ENCODE measurements around the gene NDUFAF2. TPM values are rescaled to one million over a fixed set of nuclear protein-coding genes. Genes with fewer than 3 reads are reported as not detected.

NDUFAF2 gene
- total RNA-seq, 2 donors from 2014 or later, result 26.0 to 32.9 TPM

DNA sequence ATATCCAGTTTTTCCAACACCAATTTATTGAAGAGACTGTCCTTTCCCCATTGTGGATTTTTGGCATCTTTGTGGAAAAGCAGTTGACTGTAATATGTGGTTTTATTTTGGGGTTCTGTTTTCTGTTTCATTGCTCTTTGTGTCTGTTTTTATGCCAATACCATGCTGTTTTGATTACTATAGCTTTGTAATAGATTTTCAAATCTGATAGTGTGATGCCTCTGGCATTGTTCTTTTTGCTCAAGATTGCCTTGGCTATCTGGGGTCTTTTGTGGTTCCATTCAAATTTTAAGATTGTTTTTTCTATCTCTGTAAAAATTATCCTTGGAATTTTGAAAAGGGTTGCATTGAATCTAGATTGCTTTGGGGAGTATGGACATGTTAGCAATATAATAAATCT lies 99.5 kb downstream of the NDUFAF2 start:
- Histone ChIP-seq H3K4me1 (ENCODE audit: control insufficient read depth in 1 of 2, low read depth in 2 of 2) (no peaks in the 10 kb centered on the region), H3K36me3 (no peaks in the 10 kb centered on the region), H3K9me3 (peaks cover 7% of the 10 kb centered on the region), H3K27ac (no peak overlapping the region), H3K4me3 (no peak overlapping the region), H3K27me3 (replicated peaks; ENCODE audit: insufficient read depth) (no peaks in the 10 kb centered on the region)
- TF ChIP-seq, protein P1, sequence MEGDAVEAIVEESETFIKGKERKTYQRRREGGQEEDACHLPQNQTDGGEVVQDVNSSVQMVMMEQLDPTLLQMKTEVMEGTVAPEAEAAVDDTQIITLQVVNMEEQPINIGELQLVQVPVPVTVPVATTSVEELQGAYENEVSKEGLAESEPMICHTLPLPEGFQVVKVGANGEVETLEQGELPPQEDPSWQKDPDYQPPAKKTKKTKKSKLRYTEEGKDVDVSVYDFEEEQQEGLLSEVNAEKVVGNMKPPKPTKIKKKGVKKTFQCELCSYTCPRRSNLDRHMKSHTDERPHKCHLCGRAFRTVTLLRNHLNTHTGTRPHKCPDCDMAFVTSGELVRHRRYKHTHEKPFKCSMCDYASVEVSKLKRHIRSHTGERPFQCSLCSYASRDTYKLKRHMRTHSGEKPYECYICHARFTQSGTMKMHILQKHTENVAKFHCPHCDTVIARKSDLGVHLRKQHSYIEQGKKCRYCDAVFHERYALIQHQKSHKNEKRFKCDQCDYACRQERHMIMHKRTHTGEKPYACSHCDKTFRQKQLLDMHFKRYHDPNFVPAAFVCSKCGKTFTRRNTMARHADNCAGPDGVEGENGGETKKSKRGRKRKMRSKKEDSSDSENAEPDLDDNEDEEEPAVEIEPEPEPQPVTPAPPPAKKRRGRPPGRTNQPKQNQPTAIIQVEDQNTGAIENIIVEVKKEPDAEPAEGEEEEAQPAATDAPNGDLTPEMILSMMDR (IDR thresholded peaks at IDR 0.05), result no peak
- DNase-seq (ENCODE audit: low spot score) (no peak), ATAC-seq (ENCODE audit: insufficient number of reproducible peaks, low FRiP score, low read depth) (no peak)

DNA sequence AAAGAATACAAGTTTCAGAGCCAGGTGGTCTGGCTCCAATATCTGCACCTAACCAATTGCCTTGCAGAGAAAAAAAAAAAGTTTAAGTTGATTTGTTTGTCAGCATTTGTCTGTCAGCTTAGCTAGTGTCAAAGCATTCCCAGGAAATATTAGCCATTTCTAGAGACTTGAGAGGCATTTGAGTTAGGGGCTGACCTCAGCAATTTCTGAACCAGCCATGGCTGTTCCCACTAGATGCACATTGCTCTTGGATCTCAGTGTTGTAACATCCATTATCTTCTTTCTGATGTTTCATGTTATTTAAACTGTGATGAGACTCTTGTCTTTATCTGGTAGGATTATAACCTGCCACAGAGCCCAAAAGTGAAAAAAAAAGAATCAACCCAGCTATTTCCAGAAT lies 102.3 kb downstream of the NDUFAF2 start:
- TF ChIP-seq, protein P1 (IDR thresholded peaks at IDR 0.05), result no peak
- peaks cover 7% of the 10 kb centered on the region for H3K9me3 ChIP-seq
- peaks cover 0 to 5% of the 10 kb centered on the region in 2 donors for H3K4me1 ChIP-seq (ENCODE audit: control insufficient read depth in 1 of 2, low read depth in 2 of 2)
- H3K27ac ChIP-seq, result no peak overlapping the region
- H3K4me3 ChIP-seq, result no peak overlapping the region
- no peak for ATAC-seq (ENCODE audit: insufficient number of reproducible peaks, low FRiP score, low read depth)
- no peak for DNase-seq (ENCODE audit: low spot score)
- H3K27me3 ChIP-seq (replicated peaks; ENCODE audit: insufficient read depth), result no peaks in the 10 kb centered on the region
- no peaks in the 10 kb centered on the region for H3K36me3 ChIP-seq

DNA sequence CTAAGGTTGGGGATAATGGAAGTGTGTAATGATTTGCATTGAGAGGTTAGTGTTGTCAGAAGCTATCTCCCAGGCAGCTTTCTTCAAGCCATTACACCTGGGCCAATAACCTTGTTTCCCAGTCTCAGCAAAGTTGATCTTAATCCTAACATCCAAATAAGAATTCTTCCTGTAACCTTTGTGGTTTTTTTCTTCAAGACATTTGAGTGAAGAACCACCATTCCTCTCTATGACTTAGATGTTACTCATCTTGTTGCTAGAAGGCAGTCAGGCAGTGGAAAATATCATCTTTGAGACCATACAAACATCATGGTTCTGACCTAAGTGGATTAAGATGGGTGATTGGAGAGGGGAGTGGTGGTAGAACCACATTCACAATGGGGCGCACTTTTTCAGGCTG lies 103.5 kb downstream of the NDUFAF2 start:
- DNase-seq (ENCODE audit: low spot score) (no peak), ATAC-seq (ENCODE audit: insufficient number of reproducible peaks, low FRiP score, low read depth) (no peak)
- H3K4me1 ChIP-seq (ENCODE audit: control insufficient read depth in 1 of 2, low read depth in 2 of 2), result peaks cover 6 to 13% of the 10 kb centered on the region in 2 donors
- H3K4me3 ChIP-seq, result no peak overlapping the region
- peaks cover 7% of the 10 kb centered on the region for H3K9me3 ChIP-seq
- TF ChIP-seq, protein P1 (IDR thresholded peaks at IDR 0.05), result no peak
- no peak overlapping the region for H3K27ac ChIP-seq
- no peaks in the 10 kb centered on the region for H3K36me3 ChIP-seq
- H3K27me3 ChIP-seq (replicated peaks; ENCODE audit: insufficient read depth), result no peaks in the 10 kb centered on the region

DNA sequence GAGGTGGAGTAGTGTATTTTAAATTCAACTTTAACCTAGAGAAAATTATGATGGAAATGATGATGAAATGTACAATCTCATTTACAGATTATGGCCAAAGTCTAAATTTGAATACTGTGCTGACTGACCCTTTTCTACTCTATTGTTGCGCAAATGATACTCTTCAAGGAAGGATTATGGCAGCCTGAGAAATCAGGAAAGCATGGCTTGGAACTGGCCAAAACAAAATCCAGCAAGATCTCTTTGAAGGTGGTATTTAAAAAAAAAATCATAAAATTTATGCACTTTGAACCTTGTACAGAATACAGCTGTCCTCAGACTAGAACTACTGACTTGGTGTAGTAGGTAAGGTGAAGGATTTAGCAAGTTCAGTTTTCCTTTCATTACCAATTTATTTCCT lies 105.3 kb downstream of the NDUFAF2 start:
- Histone ChIP-seq H3K4me3 (no peak overlapping the region), H3K9me3 (no peaks in the 10 kb centered on the region), H3K36me3 (no peaks in the 10 kb centered on the region), H3K27ac (no peak overlapping the region), H3K27me3 (replicated peaks; ENCODE audit: insufficient read depth) (no peaks in the 10 kb centered on the region), H3K4me1 (ENCODE audit: control insufficient read depth in 1 of 2, low read depth in 2 of 2) (peaks cover 6 to 13% of the 10 kb centered on the region in 2 donors)
- DNase-seq (ENCODE audit: low spot score), result no peak
- TF ChIP-seq, protein P1 (IDR thresholded peaks at IDR 0.05), result no peak
- no peak for ATAC-seq (ENCODE audit: insufficient number of reproducible peaks, low FRiP score, low read depth)

GRCh38 chr5:61051267-61051666 lies 106.3 kb downstream of the NDUFAF2 start:
- ATAC-seq (ENCODE audit: insufficient number of reproducible peaks, low FRiP score, low read depth) (no peak), DNase-seq (ENCODE audit: low spot score) (no peak)
- Histone ChIP-seq H3K27me3 (replicated peaks; ENCODE audit: insufficient read depth) (no peaks in the 10 kb centered on the region), H3K27ac (no peak overlapping the region), H3K4me1 (ENCODE audit: control insufficient read depth in 1 of 2, low read depth in 2 of 2) (peaks cover 6 to 13% of the 10 kb centered on the region in 2 donors), H3K36me3 (no peaks in the 10 kb centered on the region), H3K4me3 (no peak overlapping the region), H3K9me3 (no peaks in the 10 kb centered on the region)
- TF ChIP-seq, protein P1 (IDR thresholded peaks at IDR 0.05), result no peak
